ENCODE results near the gene SLC22A23. TPM values are rescaled to one million over a fixed set of nuclear protein-coding genes. Genes with fewer than 3 reads are reported as not detected.

Gene SLC22A23
- total RNA-seq, 1 donor from 2014 or later = 0.95 TPM

DNA sequence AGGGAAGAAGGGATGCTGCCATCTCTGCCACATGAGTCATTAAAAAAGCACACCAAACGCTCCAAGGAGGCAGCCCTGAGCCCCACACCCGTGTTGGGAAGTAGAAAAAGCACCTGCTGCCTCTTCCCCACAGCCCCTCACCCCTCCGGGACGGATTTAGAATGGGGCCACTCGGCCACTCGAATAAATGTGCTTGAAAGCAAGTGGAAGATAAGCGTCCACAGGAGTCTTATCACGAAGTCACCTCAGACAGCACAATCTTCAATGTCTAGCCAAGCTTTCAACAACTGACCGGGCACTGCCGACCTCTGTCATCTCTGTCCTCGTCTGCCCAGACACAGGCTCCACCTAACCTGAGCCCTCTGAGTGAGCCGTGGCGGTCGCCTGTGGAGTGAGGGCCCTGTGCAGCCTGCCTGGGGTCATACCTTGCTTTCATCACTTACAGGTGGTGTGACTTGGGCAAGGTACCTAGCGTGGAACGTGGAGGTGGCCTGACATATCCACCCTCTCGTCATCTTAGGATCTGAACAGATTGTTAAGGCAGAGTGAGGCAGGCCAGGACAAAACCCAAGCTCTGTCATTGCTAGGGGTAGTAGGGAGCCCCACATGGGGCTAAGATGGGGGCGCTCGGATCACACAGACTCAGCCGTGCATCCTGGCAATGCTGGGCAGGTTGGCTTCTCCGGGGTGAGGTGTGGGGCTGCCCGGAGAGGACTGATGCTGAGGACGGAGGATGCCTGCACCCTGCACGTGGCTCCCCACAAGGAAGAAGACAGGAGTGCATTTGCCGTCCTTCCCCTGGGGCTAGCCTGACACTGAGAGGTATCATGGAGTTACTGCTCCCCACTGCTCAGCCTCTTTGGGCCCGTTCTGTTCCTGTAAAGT is 163.3 kb downstream of the SLC22A23 start:
- TF ChIP-seq, protein P1, sequence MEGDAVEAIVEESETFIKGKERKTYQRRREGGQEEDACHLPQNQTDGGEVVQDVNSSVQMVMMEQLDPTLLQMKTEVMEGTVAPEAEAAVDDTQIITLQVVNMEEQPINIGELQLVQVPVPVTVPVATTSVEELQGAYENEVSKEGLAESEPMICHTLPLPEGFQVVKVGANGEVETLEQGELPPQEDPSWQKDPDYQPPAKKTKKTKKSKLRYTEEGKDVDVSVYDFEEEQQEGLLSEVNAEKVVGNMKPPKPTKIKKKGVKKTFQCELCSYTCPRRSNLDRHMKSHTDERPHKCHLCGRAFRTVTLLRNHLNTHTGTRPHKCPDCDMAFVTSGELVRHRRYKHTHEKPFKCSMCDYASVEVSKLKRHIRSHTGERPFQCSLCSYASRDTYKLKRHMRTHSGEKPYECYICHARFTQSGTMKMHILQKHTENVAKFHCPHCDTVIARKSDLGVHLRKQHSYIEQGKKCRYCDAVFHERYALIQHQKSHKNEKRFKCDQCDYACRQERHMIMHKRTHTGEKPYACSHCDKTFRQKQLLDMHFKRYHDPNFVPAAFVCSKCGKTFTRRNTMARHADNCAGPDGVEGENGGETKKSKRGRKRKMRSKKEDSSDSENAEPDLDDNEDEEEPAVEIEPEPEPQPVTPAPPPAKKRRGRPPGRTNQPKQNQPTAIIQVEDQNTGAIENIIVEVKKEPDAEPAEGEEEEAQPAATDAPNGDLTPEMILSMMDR (IDR thresholded peaks at IDR 0.05) = no peak
- intact Hi-C loops (cut with micrococcal nuclease) = no loop called here
- Mint-ChIP-seq H3K9me3 (no peaks in the 10 kb centered on the region), H3K4me3 (no peak overlapping the region), H3K36me3 (ENCODE audit: low read depth) (no peaks in the 10 kb centered on the region), H3K27ac (no peak overlapping the region), H3K27me3 (peaks cover 9% of the 10 kb centered on the region), H3K4me1 (no peaks in the 10 kb centered on the region)
- no peak for DNase-seq
- ChIA-PET POLR2A (no interaction called here), CTCF (interaction anchor here (1.1 kb wide), 1 partner anchor 439 kb away, joined by 3 read pairs; no protein-coding TSS in a partner anchor)
- ATAC-seq (ENCODE audit: low read depth) = no peak

- TF ChIP-seq, protein P1 (IDR thresholded peaks at IDR 0.05) = no peak
- H3K27ac Mint-ChIP-seq = no peak overlapping the region
- H3K36me3 Mint-ChIP-seq (ENCODE audit: low read depth) = no peaks in the 10 kb centered on the region
- H3K9me3 Mint-ChIP-seq = no peaks in the 10 kb centered on the region
- peaks cover 7% of the 10 kb centered on the region for H3K27me3 Mint-ChIP-seq
- no peaks in the 10 kb centered on the region for H3K4me1 Mint-ChIP-seq
- ChIA-PET CTCF (interaction anchor here (1.1 kb wide), 2 partner anchors 13 to 440 kb away, joined by 3 to 5 read pairs; no protein-coding TSS in a partner anchor), POLR2A (no interaction called here)
- H3K4me3 Mint-ChIP-seq = no peak overlapping the region
- DNase-seq = no peak
- ATAC-seq (ENCODE audit: low read depth) = no peak
- intact Hi-C loops (cut with micrococcal nuclease) = no loop called here
Measured at GRCh38 chr6:3292431-3293197, 164.2 kb downstream of the SLC22A23 start.

- no peaks in the 10 kb centered on the region for H3K4me1 Mint-ChIP-seq
- H3K9me3 Mint-ChIP-seq = no peaks in the 10 kb centered on the region
- peaks cover 7% of the 10 kb centered on the region for H3K27me3 Mint-ChIP-seq
- ChIA-PET CTCF (interaction anchor here (1.1 kb wide), 2 partner anchors 12 to 441 kb away, joined by 3 to 5 read pairs; no protein-coding TSS in a partner anchor), POLR2A (no interaction called here)
- TF ChIP-seq, protein P1 (IDR thresholded peaks at IDR 0.05) = no peak
- H3K27ac Mint-ChIP-seq = no peak overlapping the region
- no peak for ATAC-seq (ENCODE audit: low read depth)
- intact Hi-C loops (cut with micrococcal nuclease) = no loop called here
- no peak overlapping the region for H3K4me3 Mint-ChIP-seq
- no peak for DNase-seq
- no peaks in the 10 kb centered on the region for H3K36me3 Mint-ChIP-seq (ENCODE audit: low read depth)
Measured at GRCh38 chr6:3291987-3292386, 164.9 kb downstream of the SLC22A23 start.

- H3K27me3 Mint-ChIP-seq = peaks cover 7% of the 10 kb centered on the region
- intact Hi-C loops (cut with micrococcal nuclease) = no loop called here
- POLR2A ChIA-PET = no interaction called here
- no peak overlapping the region for H3K27ac Mint-ChIP-seq
- ATAC-seq (ENCODE audit: low read depth) = no peak
- H3K4me1 Mint-ChIP-seq = no peaks in the 10 kb centered on the region
- H3K36me3 Mint-ChIP-seq (ENCODE audit: low read depth) = no peaks in the 10 kb centered on the region
- no peak for DNase-seq
- CTCF ChIA-PET = interaction anchor here (1.1 kb wide), 2 partner anchors 9 to 11 kb away, joined by 3 to 5 read pairs; no protein-coding TSS in a partner anchor
- H3K4me3 Mint-ChIP-seq = no peak overlapping the region
- H3K9me3 Mint-ChIP-seq = no peaks in the 10 kb centered on the region
- TF ChIP-seq, protein P1 (IDR thresholded peaks at IDR 0.05) = no peak
Measured at GRCh38 chr6:3291346-3291745, 165.5 kb downstream of the SLC22A23 start.

GRCh38 chr6:3290931-3291211 is 166.0 kb downstream of the SLC22A23 start:
- ATAC-seq (ENCODE audit: low read depth) (no peak), DNase-seq (no peak)
- TF ChIP-seq, protein P1 (IDR thresholded peaks at IDR 0.05) = no peak
- Mint-ChIP-seq H3K27ac (no peak overlapping the region), H3K36me3 (ENCODE audit: low read depth) (no peaks in the 10 kb centered on the region), H3K9me3 (no peaks in the 10 kb centered on the region), H3K27me3 (peaks cover 7% of the 10 kb centered on the region), H3K4me3 (no peak overlapping the region), H3K4me1 (no peaks in the 10 kb centered on the region)
- intact Hi-C loops (cut with micrococcal nuclease) = no loop called here
- POLR2A ChIA-PET = no interaction called here
- CTCF ChIA-PET = interaction anchor here (1.1 kb wide), 1 partner anchor 9 kb away, joined by 3 read pairs; no protein-coding TSS in a partner anchor

Data from activated B cell treated with CpG ODN at 0.5 μM for 24 hours (primary cell).